ENCODE results near the gene BIN1. TPM values are rescaled to one million over a fixed set of nuclear protein-coding genes. Genes with fewer than 3 reads are reported as not detected.

Gene BIN1
- polyA plus RNA-seq, 4 donors = 6.7 to 54.3 (median 28.7) TPM

- DNase-seq = peak in 1 of 2 donors; percentile 35
- H3K27me3 ChIP-seq (ENCODE audit: control insufficient read depth in 3 of 3, insufficient read depth in 3 of 3, low read length in 3 of 3) = no peaks in the 10 kb centered on the region
- peaks cover 0 to 31% (median 0%) of the 10 kb centered on the region in 3 donors for H3K36me3 ChIP-seq (ENCODE audit: control insufficient read depth in 3 of 3, insufficient read depth in 2 of 3, low read depth in 1 of 3, low read length in 3 of 3)
- H3K27ac ChIP-seq (ENCODE audit: low read depth in 1 of 3, low read length in 2 of 3) = no peak overlapping the region
- no peak for FAIRE-seq
- no peaks in the 10 kb centered on the region for H3K9me3 ChIP-seq (ENCODE audit: control insufficient read depth in 2 of 2, insufficient read depth in 1 of 2, low read depth in 1 of 2, low read length in 1 of 2)
- no peak overlapping the region for H3K4me3 ChIP-seq (ENCODE audit: low read depth in 1 of 3, low read length in 3 of 3)
- H3K4me1 ChIP-seq (ENCODE audit: control insufficient read depth in 3 of 3, insufficient read depth in 2 of 3, low read depth in 1 of 3, low read length in 2 of 3) = peaks cover 0 to 53% (median 16%) of the 10 kb centered on the region in 3 donors
- 33 to 74% (median 69%) methylated on average over 10 of the region's 10 CpGs for WGBS, 3 donors
Observed at GRCh38 chr2:127089478-127090235, 17.3 kb downstream of the BIN1 start.

- no peak overlapping the region for H3K4me3 ChIP-seq (ENCODE audit: low read depth in 1 of 3, low read length in 3 of 3)
- WGBS, 3 donors = 86 to 90% (median 90%) methylated on average over 6 of the region's 6 CpGs
- DNase-seq = no peak
- H3K4me1 ChIP-seq (ENCODE audit: control insufficient read depth in 3 of 3, insufficient read depth in 2 of 3, low read depth in 1 of 3, low read length in 2 of 3) = peaks cover 0 to 55% (median 16%) of the 10 kb centered on the region in 3 donors
- H3K27me3 ChIP-seq (ENCODE audit: control insufficient read depth in 3 of 3, insufficient read depth in 3 of 3, low read length in 3 of 3) = no peaks in the 10 kb centered on the region
- H3K27ac ChIP-seq (ENCODE audit: low read depth in 1 of 3, low read length in 2 of 3) = no peak overlapping the region
- peaks cover 0 to 36% (median 0%) of the 10 kb centered on the region in 3 donors for H3K36me3 ChIP-seq (ENCODE audit: control insufficient read depth in 3 of 3, insufficient read depth in 2 of 3, low read depth in 1 of 3, low read length in 3 of 3)
- FAIRE-seq = no peak
- H3K9me3 ChIP-seq (ENCODE audit: control insufficient read depth in 2 of 2, insufficient read depth in 1 of 2, low read depth in 1 of 2, low read length in 1 of 2) = no peaks in the 10 kb centered on the region
Observed at GRCh38 chr2:127088706-127089105, 18.2 kb downstream of the BIN1 start.

GRCh38 chr2:127087791-127088495 is 19.0 kb downstream of the BIN1 start:
- Histone ChIP-seq H3K9me3 (ENCODE audit: control insufficient read depth in 2 of 2, insufficient read depth in 1 of 2, low read depth in 1 of 2, low read length in 1 of 2) (no peaks in the 10 kb centered on the region), H3K27ac (ENCODE audit: low read depth in 1 of 3, low read length in 2 of 3) (peak overlapping the region in 2 of 3 donors; percentile 69 to 81), H3K27me3 (ENCODE audit: control insufficient read depth in 3 of 3, insufficient read depth in 3 of 3, low read length in 3 of 3) (no peaks in the 10 kb centered on the region), H3K4me3 (ENCODE audit: low read depth in 1 of 3, low read length in 3 of 3) (no peak overlapping the region), H3K36me3 (ENCODE audit: control insufficient read depth in 3 of 3, insufficient read depth in 2 of 3, low read depth in 1 of 3, low read length in 3 of 3) (peaks cover 0 to 38% (median 0%) of the 10 kb centered on the region in 3 donors), H3K4me1 (ENCODE audit: control insufficient read depth in 3 of 3, insufficient read depth in 2 of 3, low read depth in 1 of 3, low read length in 2 of 3) (peaks cover 3 to 63% (median 16%) of the 10 kb centered on the region in 3 donors)
- 60 to 74% (median 70%) methylated on average over 13 of the region's 13 CpGs for WGBS, 3 donors
- DNase-seq (no peak), FAIRE-seq (no peak)

GRCh38 chr2:127086990-127087790 is 19.8 kb downstream of the BIN1 start:
- no peak for FAIRE-seq
- H3K4me3 ChIP-seq (ENCODE audit: low read depth in 1 of 3, low read length in 3 of 3) = peak overlapping the region in 1 of 3 donors; percentile 19
- DNase-seq = peak in 1 of 2 donors; percentile 55
- peak overlapping the region in 2 of 3 donors; percentile 69 to 81 for H3K27ac ChIP-seq (ENCODE audit: low read depth in 1 of 3, low read length in 2 of 3)
- H3K27me3 ChIP-seq (ENCODE audit: control insufficient read depth in 3 of 3, insufficient read depth in 3 of 3, low read length in 3 of 3) = no peaks in the 10 kb centered on the region
- peaks cover 0 to 42% (median 0%) of the 10 kb centered on the region in 3 donors for H3K36me3 ChIP-seq (ENCODE audit: control insufficient read depth in 3 of 3, insufficient read depth in 2 of 3, low read depth in 1 of 3, low read length in 3 of 3)
- H3K4me1 ChIP-seq (ENCODE audit: control insufficient read depth in 3 of 3, insufficient read depth in 2 of 3, low read depth in 1 of 3, low read length in 2 of 3) = peaks cover 3 to 70% (median 16%) of the 10 kb centered on the region in 3 donors
- no peaks in the 10 kb centered on the region for H3K9me3 ChIP-seq (ENCODE audit: control insufficient read depth in 2 of 2, insufficient read depth in 1 of 2, low read depth in 1 of 2, low read length in 1 of 2)
- WGBS, 3 donors = 39 to 60% (median 59%) methylated on average over 23 to 24 of the region's 24 CpGs

GRCh38 chr2:127085317-127085681 is 21.7 kb downstream of the BIN1 start:
- peaks cover 3 to 83% (median 25%) of the 10 kb centered on the region in 3 donors for H3K4me1 ChIP-seq (ENCODE audit: control insufficient read depth in 3 of 3, insufficient read depth in 2 of 3, low read depth in 1 of 3, low read length in 2 of 3)
- DNase-seq (peak in 1 of 2 donors; percentile 51), FAIRE-seq (no peak)
- H3K27ac ChIP-seq (ENCODE audit: low read depth in 1 of 3, low read length in 2 of 3) = peak overlapping the region; percentile 68 to 82 (median 79)
- H3K36me3 ChIP-seq (ENCODE audit: control insufficient read depth in 3 of 3, insufficient read depth in 2 of 3, low read depth in 1 of 3, low read length in 3 of 3) = peaks cover 0 to 45% (median 0%) of the 10 kb centered on the region in 3 donors
- 25 to 48% (median 33%) methylated on average over 9 of the region's 9 CpGs for WGBS, 3 donors
- no peaks in the 10 kb centered on the region for H3K9me3 ChIP-seq (ENCODE audit: control insufficient read depth in 2 of 2, insufficient read depth in 1 of 2, low read depth in 1 of 2, low read length in 1 of 2)
- no peak overlapping the region for H3K4me3 ChIP-seq (ENCODE audit: low read depth in 1 of 3, low read length in 3 of 3)
- H3K27me3 ChIP-seq (ENCODE audit: control insufficient read depth in 3 of 3, insufficient read depth in 3 of 3, low read length in 3 of 3) = no peaks in the 10 kb centered on the region

GRCh38 chr2:127084611-127085316 is 22.2 kb downstream of the BIN1 start:
- WGBS, 3 donors = 17 to 50% (median 21%) methylated on average over 12 of the region's 12 CpGs
- peaks cover 3 to 80% (median 29%) of the 10 kb centered on the region in 3 donors for H3K4me1 ChIP-seq (ENCODE audit: control insufficient read depth in 3 of 3, insufficient read depth in 2 of 3, low read depth in 1 of 3, low read length in 2 of 3)
- H3K27ac ChIP-seq (ENCODE audit: low read depth in 1 of 3, low read length in 2 of 3) = peak overlapping the region; percentile 68 to 82 (median 79)
- FAIRE-seq = no peak
- H3K4me3 ChIP-seq (ENCODE audit: low read depth in 1 of 3, low read length in 3 of 3) = no peak overlapping the region
- peaks cover 0 to 47% (median 0%) of the 10 kb centered on the region in 3 donors for H3K36me3 ChIP-seq (ENCODE audit: control insufficient read depth in 3 of 3, insufficient read depth in 2 of 3, low read depth in 1 of 3, low read length in 3 of 3)
- no peaks in the 10 kb centered on the region for H3K9me3 ChIP-seq (ENCODE audit: control insufficient read depth in 2 of 2, insufficient read depth in 1 of 2, low read depth in 1 of 2, low read length in 1 of 2)
- peak; percentile 56 to 79 for DNase-seq
- no peaks in the 10 kb centered on the region for H3K27me3 ChIP-seq (ENCODE audit: control insufficient read depth in 3 of 3, insufficient read depth in 3 of 3, low read length in 3 of 3)

- Histone ChIP-seq H3K4me3 (ENCODE audit: low read depth in 1 of 3, low read length in 3 of 3) (no peak overlapping the region), H3K4me1 (ENCODE audit: control insufficient read depth in 3 of 3, insufficient read depth in 2 of 3, low read depth in 1 of 3, low read length in 2 of 3) (peaks cover 3 to 79% (median 29%) of the 10 kb centered on the region in 3 donors), H3K36me3 (ENCODE audit: control insufficient read depth in 3 of 3, insufficient read depth in 2 of 3, low read depth in 1 of 3, low read length in 3 of 3) (peaks cover 0 to 40% (median 0%) of the 10 kb centered on the region in 3 donors), H3K27ac (ENCODE audit: low read depth in 1 of 3, low read length in 2 of 3) (peak overlapping the region in 2 of 3 donors; percentile 68 to 79), H3K27me3 (ENCODE audit: control insufficient read depth in 3 of 3, insufficient read depth in 3 of 3, low read length in 3 of 3) (no peaks in the 10 kb centered on the region), H3K9me3 (ENCODE audit: control insufficient read depth in 2 of 2, insufficient read depth in 1 of 2, low read depth in 1 of 2, low read length in 1 of 2) (no peaks in the 10 kb centered on the region)
- 32 to 59% (median 52%) methylated on average over 21 of the region's 21 CpGs for WGBS, 3 donors
- DNase-seq (peak; percentile 32 to 37), FAIRE-seq (no peak)
Observed at GRCh38 chr2:127083819-127084503, 23.0 kb downstream of the BIN1 start.
